ENCODE results near the gene PLEKHG4. TPM values are rescaled to one million over a fixed set of nuclear protein-coding genes. Genes with fewer than 3 reads are reported as not detected.

PLEKHG4 gene
- total RNA-seq, 1 experiment from 2014 or later: 13.9 TPM

DNA sequence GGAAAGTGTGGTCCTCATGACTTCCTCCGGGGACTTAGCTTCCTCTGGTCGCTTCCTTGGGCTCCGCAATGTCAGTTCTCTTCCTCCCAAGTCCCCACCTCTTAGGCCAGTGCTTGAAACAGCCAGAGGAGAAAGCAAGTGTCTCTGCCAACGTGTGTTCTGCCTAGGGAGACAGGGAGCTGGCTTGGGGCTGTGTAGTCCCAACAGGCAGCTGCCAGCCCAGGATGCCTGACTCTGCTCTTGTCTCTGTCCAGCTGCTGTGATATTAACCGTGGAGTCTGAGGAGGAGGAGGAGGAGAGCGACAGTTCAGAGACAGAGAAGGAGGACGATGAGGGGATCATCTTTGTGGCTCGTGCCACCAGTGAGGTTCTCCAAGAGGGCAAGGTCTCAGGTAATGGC lies 13.5 kb upstream of the PLEKHG4 start:
- no peaks in the 10 kb centered on the region for H3K9me3 ChIP-seq (ENCODE audit: control insufficient read depth, low read depth, low read length)
- H3K79me1 ChIP-seq (ENCODE audit: insufficient read depth, low read depth, low read length, poor library complexity, severe bottlenecking): no peaks in the 10 kb centered on the region
- Mint-ChIP-seq H3K4me3 (no peak overlapping the region), H3K36me3 (ENCODE audit: insufficient read depth in 1 of 3, low read depth in 3 of 3) (no peaks in the 10 kb centered on the region; a peak in 1 of 7 replicates), H3K27ac (no peak overlapping the region), H3K4me1 (peaks cover 0 to 4% of the 10 kb centered on the region in 2 experiments; a peak in 1 of 4 replicates), H3K9me3 (no peaks in the 10 kb centered on the region), H3K27me3 (ENCODE audit: low read depth) (peaks cover 24% of the 10 kb centered on the region)
- no peak overlapping the region for H4K5ac ChIP-seq (ENCODE audit: insufficient read length, low read depth, low read length)
- no peaks in the 10 kb centered on the region for H3K79me2 ChIP-seq (ENCODE audit: insufficient read depth, low read length)
- no peak overlapping the region for H3K14ac ChIP-seq (ENCODE audit: insufficient read depth, low read length)
- no peak overlapping the region for H3K4me2 ChIP-seq (ENCODE audit: insufficient read depth, insufficient read length, low read length)
- H3K18ac ChIP-seq (ENCODE audit: insufficient read length, low read depth, low read length): no peak overlapping the region
- no peaks in the 10 kb centered on the region for H3K4me1 ChIP-seq (ENCODE audit: insufficient read depth, low read length)
- H3K23ac ChIP-seq (ENCODE audit: insufficient read length, low read depth, low read length): no peak overlapping the region
- no peaks in the 10 kb centered on the region for H4K20me1 ChIP-seq (ENCODE audit: control insufficient read depth, insufficient read depth, insufficient read length)
- no peak overlapping the region for H2BK20ac ChIP-seq (ENCODE audit: low read depth, low read length, poor library complexity, severe bottlenecking)
- no peaks in the 10 kb centered on the region for H3K23me2 ChIP-seq (ENCODE audit: insufficient read length, low read depth, low read length, poor library complexity, severe bottlenecking)
- H2BK12ac ChIP-seq (ENCODE audit: insufficient read length, low read depth, low read length): no peak overlapping the region
- H2BK5ac ChIP-seq (ENCODE audit: insufficient read length, low read length): no peak overlapping the region
- no peak overlapping the region for H2AFZ ChIP-seq (ENCODE audit: low read length)
- H4K91ac ChIP-seq (ENCODE audit: insufficient read length, low read depth, low read length): no peak overlapping the region
- H3K9ac ChIP-seq (ENCODE audit: extremely low read depth, insufficient read length, low read length): no peak overlapping the region
- no peak overlapping the region for H2BK15ac ChIP-seq (ENCODE audit: low read depth, low read length)
- TF ChIP-seq, protein P1, sequence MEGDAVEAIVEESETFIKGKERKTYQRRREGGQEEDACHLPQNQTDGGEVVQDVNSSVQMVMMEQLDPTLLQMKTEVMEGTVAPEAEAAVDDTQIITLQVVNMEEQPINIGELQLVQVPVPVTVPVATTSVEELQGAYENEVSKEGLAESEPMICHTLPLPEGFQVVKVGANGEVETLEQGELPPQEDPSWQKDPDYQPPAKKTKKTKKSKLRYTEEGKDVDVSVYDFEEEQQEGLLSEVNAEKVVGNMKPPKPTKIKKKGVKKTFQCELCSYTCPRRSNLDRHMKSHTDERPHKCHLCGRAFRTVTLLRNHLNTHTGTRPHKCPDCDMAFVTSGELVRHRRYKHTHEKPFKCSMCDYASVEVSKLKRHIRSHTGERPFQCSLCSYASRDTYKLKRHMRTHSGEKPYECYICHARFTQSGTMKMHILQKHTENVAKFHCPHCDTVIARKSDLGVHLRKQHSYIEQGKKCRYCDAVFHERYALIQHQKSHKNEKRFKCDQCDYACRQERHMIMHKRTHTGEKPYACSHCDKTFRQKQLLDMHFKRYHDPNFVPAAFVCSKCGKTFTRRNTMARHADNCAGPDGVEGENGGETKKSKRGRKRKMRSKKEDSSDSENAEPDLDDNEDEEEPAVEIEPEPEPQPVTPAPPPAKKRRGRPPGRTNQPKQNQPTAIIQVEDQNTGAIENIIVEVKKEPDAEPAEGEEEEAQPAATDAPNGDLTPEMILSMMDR (conservative IDR thresholded peaks at IDR 0.05): no peak
- H3K27ac ChIP-seq (ENCODE audit: insufficient read length, low read depth, low read length): no peak overlapping the region
- H3T11ph ChIP-seq (ENCODE audit: low read length): no peak overlapping the region
- no peak overlapping the region for H2BK120ac ChIP-seq (ENCODE audit: low read depth, low read length, poor library complexity, severe bottlenecking)
- no peak overlapping the region for H2AK5ac ChIP-seq (ENCODE audit: insufficient read length, low read length)
- no peak overlapping the region for H4K8ac ChIP-seq (replicated peaks; ENCODE audit: insufficient read length, low read depth, low read length)
- no peak overlapping the region for H3K4ac ChIP-seq (ENCODE audit: low read depth, low read length)
- H3K56ac ChIP-seq (ENCODE audit: insufficient read length, low read depth, low read length): no peak overlapping the region
- no peak for DNase-seq
- H3K27me3 ChIP-seq (ENCODE audit: insufficient read depth, low read length): no peaks in the 10 kb centered on the region; the same call in 1 of the 2 replicates
- WGBS (ENCODE audit: extremely low coverage, insufficient read length, low lambda C conversion rate): no CpG with 5 or more reads among the region's 8 CpGs

Data from H9 (cell line).